ENCODE data around the gene A4GALT. TPM values are rescaled to one million over a fixed set of nuclear protein-coding genes. Genes with fewer than 3 reads are reported as not detected.
"Not testable (repeated sequence)": the region's sequence is repeated elsewhere in the genome, so short reads cannot be mapped to it uniquely, and the experiment has no call there.

Gene A4GALT
- total and polyA plus RNA-seq, 2 of the 13 experiments (the other 11 are each of a cell fraction or from before 2014, with no cell fraction given), result 0.09 to 1.1 TPM

GRCh38 chr22:42734406-42734805 is 13.7 kb upstream of the A4GALT start (continued):
- TF ChIP-seq ARID3A (IDR thresholded peaks at IDR 0.05; ENCODE audit: low read depth, low read length) (no peak), TRIM24 (CRISPR knock-in tag; IDR thresholded peaks at IDR 0.05) (no peak), KIAA2018 (CRISPR knock-in tag; IDR thresholded peaks at IDR 0.05; ENCODE audit: borderline replicate concordance) (no peak), ZNF572 (CRISPR knock-in tag; IDR thresholded peaks at IDR 0.05) (no peak)

GRCh38 chr22:42733394-42733793 is 12.7 kb upstream of the A4GALT start:
- H3K79me2 ChIP-seq (ENCODE audit: insufficient read depth, low read length); H3K4me3 ChIP-seq (replicated peaks in 1 of 3; ENCODE audit: insufficient read depth in 1 of 3, low read depth in 2 of 3, low read length in 3 of 3); BruUV-seq (replicated peaks); H4K20me1 ChIP-seq (ENCODE audit: insufficient read depth, low read length); intact Hi-C loops (cut with micrococcal nuclease; ENCODE audit: unreplicated experiment); H3K4me1 ChIP-seq (ENCODE audit: insufficient read depth, low read length); H2AFZ ChIP-seq (ENCODE audit: low read length); H3K4me2 ChIP-seq (ENCODE audit: low read depth, low read length); H3K36me3 ChIP-seq (replicated peaks in 1 of 2; ENCODE audit: control insufficient read depth in 1 of 2, insufficient read depth in 2 of 2, low read length in 2 of 2); CTCF ChIA-PET (ENCODE audit: low intra/inter-chr PET ratio, low total read pairs); H3K9ac ChIP-seq (ENCODE audit: insufficient read depth, low read depth, low read length); FAIRE-seq; in situ Hi-C loops (cut with HindIII; ENCODE audit: extremely low pct_ligation_motif_present, low pct_unique_long_range_greater_than_20kb); H3K27ac ChIP-seq (ENCODE audit: extremely low read length, insufficient read depth, low read length); ATAC-seq; H3K9me3 ChIP-seq (ENCODE audit: low read length); DNase-seq (ENCODE audit: low spot score): not testable (repeated sequence)
- H3K27me3 ChIP-seq (ENCODE audit: control insufficient read depth in 1 of 2, insufficient read depth in 2 of 2, low read length in 2 of 2), result peaks cover 0 to 11% of the 10 kb centered on the region in 2 experiments; a peak in 4 of 5 replicates
- POLR2A ChIA-PET, result interaction anchor here (0.5 kb wide), 1 partner anchor 83 kb away, joined by 3 read pairs; no protein-coding TSS in a partner anchor
- 51% methylated on average over 3 of the region's 3 CpGs for WGBS (ENCODE audit: low lambda C conversion rate)

All from HepG2 (cell line).